Measurements from ENCODE around the gene LTBP2. TPM values are rescaled to one million over a fixed set of nuclear protein-coding genes. Genes with fewer than 3 reads are reported as not detected.

Gene LTBP2
- total RNA-seq, 1 donor = 493 TPM

- peaks cover 68% of the 10 kb centered on the region for H3K4me1 ChIP-seq (ENCODE audit: insufficient read depth, low read length)
- H3K9me3 ChIP-seq (ENCODE audit: low read depth, low read length) = no peaks in the 10 kb centered on the region
- H3K27me3 ChIP-seq (ENCODE audit: insufficient read depth, low read length) = no peaks in the 10 kb centered on the region
- H3K4me2 ChIP-seq (ENCODE audit: insufficient read depth, low read length) = peak overlapping the region; percentile 60
- no peaks in the 10 kb centered on the region for H4K20me1 ChIP-seq (ENCODE audit: insufficient read depth, low read length)
- H3K79me2 ChIP-seq (ENCODE audit: insufficient read depth, low read length) = peaks cover 6% of the 10 kb centered on the region
- H3K27ac ChIP-seq (ENCODE audit: low read depth, low read length) = peak overlapping the region; percentile 83
- H3K36me3 ChIP-seq (ENCODE audit: insufficient read depth, low read length) = no peaks in the 10 kb centered on the region
- peak; percentile 92 for DNase-seq (ENCODE audit: insufficient read length, low spot score, missing footprints)
- TF ChIP-seq CTCF (IDR thresholded peaks at IDR 0.05; ENCODE audit: extremely low read depth, low read depth, low read length) = no peak
- H2AFZ ChIP-seq (ENCODE audit: low read length) = peak overlapping the region; percentile 15
- H3K4me3 ChIP-seq (ENCODE audit: insufficient read depth, low read length) = peak overlapping the region; percentile 14
Observed at GRCh38 chr14:74619672-74620131, 7.7 kb upstream of the LTBP2 start.

GRCh38 chr14:74618078-74618952 is 6.3 kb upstream of the LTBP2 start:
- peaks cover 11% of the 10 kb centered on the region for H3K79me2 ChIP-seq (ENCODE audit: insufficient read depth, low read length)
- H3K36me3 ChIP-seq (ENCODE audit: insufficient read depth, low read length) = no peaks in the 10 kb centered on the region
- H3K4me3 ChIP-seq (ENCODE audit: insufficient read depth, low read length) = no peak overlapping the region
- peak overlapping the region; percentile 83 for H3K27ac ChIP-seq (ENCODE audit: low read depth, low read length)
- peak overlapping the region; percentile 11 for H3K4me2 ChIP-seq (ENCODE audit: insufficient read depth, low read length)
- H3K4me1 ChIP-seq (ENCODE audit: insufficient read depth, low read length) = peaks cover 82% of the 10 kb centered on the region
- H4K20me1 ChIP-seq (ENCODE audit: insufficient read depth, low read length) = no peaks in the 10 kb centered on the region
- H3K27me3 ChIP-seq (ENCODE audit: insufficient read depth, low read length) = no peaks in the 10 kb centered on the region
- no peak overlapping the region for H2AFZ ChIP-seq (ENCODE audit: low read length)
- no peaks in the 10 kb centered on the region for H3K9me3 ChIP-seq (ENCODE audit: low read depth, low read length)
- TF ChIP-seq CTCF (IDR thresholded peaks at IDR 0.05; ENCODE audit: extremely low read depth, low read depth, low read length) = no peak
- DNase-seq (ENCODE audit: insufficient read length, low spot score, missing footprints) = peak; percentile 47

GRCh38 chr14:74616996-74617700 is 5.1 kb upstream of the LTBP2 start:
- peak overlapping the region; percentile 42 for H3K4me2 ChIP-seq (ENCODE audit: insufficient read depth, low read length)
- no peak overlapping the region for H3K4me3 ChIP-seq (ENCODE audit: insufficient read depth, low read length)
- H3K27ac ChIP-seq (ENCODE audit: low read depth, low read length) = peak overlapping the region; percentile 83
- no peak for TF ChIP-seq CTCF (IDR thresholded peaks at IDR 0.05; ENCODE audit: extremely low read depth, low read depth, low read length)
- no peak for DNase-seq (ENCODE audit: insufficient read length, low spot score, missing footprints)
- no peak overlapping the region for H2AFZ ChIP-seq (ENCODE audit: low read length)
- no peaks in the 10 kb centered on the region for H3K36me3 ChIP-seq (ENCODE audit: insufficient read depth, low read length)
- H3K79me2 ChIP-seq (ENCODE audit: insufficient read depth, low read length) = peaks cover 15% of the 10 kb centered on the region
- H3K4me1 ChIP-seq (ENCODE audit: insufficient read depth, low read length) = peaks cover 85% of the 10 kb centered on the region
- H4K20me1 ChIP-seq (ENCODE audit: insufficient read depth, low read length) = no peaks in the 10 kb centered on the region
- no peaks in the 10 kb centered on the region for H3K9me3 ChIP-seq (ENCODE audit: low read depth, low read length)
- no peaks in the 10 kb centered on the region for H3K27me3 ChIP-seq (ENCODE audit: insufficient read depth, low read length)

- peak; percentile 95 for DNase-seq (ENCODE audit: insufficient read length, low spot score, missing footprints)
- no peak overlapping the region for H2AFZ ChIP-seq (ENCODE audit: low read length)
- peak overlapping the region; percentile 16 for H3K4me3 ChIP-seq (ENCODE audit: insufficient read depth, low read length)
Observed at GRCh38 chr14:74616507-74616906, 4.5 kb upstream of the LTBP2 start.

More at GRCh38 chr14:74616507-74616906, 4.5 kb upstream of the LTBP2 start:
- peak overlapping the region; percentile 42 for H3K4me2 ChIP-seq (ENCODE audit: insufficient read depth, low read length)
- H3K27ac ChIP-seq (ENCODE audit: low read depth, low read length) = peak overlapping the region; percentile 83
- no peaks in the 10 kb centered on the region for H4K20me1 ChIP-seq (ENCODE audit: insufficient read depth, low read length)
- no peaks in the 10 kb centered on the region for H3K27me3 ChIP-seq (ENCODE audit: insufficient read depth, low read length)
- no peaks in the 10 kb centered on the region for H3K9me3 ChIP-seq (ENCODE audit: low read depth, low read length)
- peaks cover 84% of the 10 kb centered on the region for H3K4me1 ChIP-seq (ENCODE audit: insufficient read depth, low read length)
- H3K79me2 ChIP-seq (ENCODE audit: insufficient read depth, low read length) = peaks cover 21% of the 10 kb centered on the region
- no peak for TF ChIP-seq CTCF (IDR thresholded peaks at IDR 0.05; ENCODE audit: extremely low read depth, low read depth, low read length)
- no peaks in the 10 kb centered on the region for H3K36me3 ChIP-seq (ENCODE audit: insufficient read depth, low read length)

All from osteoblast (primary cell).